Vagina (tissue), 2 donors: Measurements from ENCODE around the gene VPS45.

Source experiments
- POLR2A ChIP-seq, 2 donors: fragments of 450-650 bp; IDR thresholded peaks; one replicate each; pipeline ENCODE4 v1.6.1; 2017; ENCODE audit warnings: antibody characterized with exemption in 2 of 2, mild to moderate bottlenecking in 2 of 2, moderate library complexity in 2 of 2
- POLR2AphosphoS5 ChIP-seq, 2 donors: sonication (generic); formaldehyde crosslinking; IDR thresholded peaks; one replicate each; pipeline ENCODE4 v1.9.0; 2017; ENCODE audit warnings: antibody characterized with exemption in 2 of 2, mild to moderate bottlenecking in 2 of 2, low read depth in 1 of 2; ENCODE audit not compliant: insufficient read depth in 1 of 2
- TF ChIP-seq, protein P1 (sequence below), 3 experiments: fragments of 450-650 bp in 2 of 3; fragments of 200-600 bp in 1 of 3; sonication (generic) in 1 of 3; IDR thresholded peaks; one replicate each; pipeline ENCODE4 v1.5.1; 2017 to 2019; ENCODE audit warnings: antibody characterized with exemption in 3 of 3, mild to moderate bottlenecking in 2 of 3, moderate library complexity in 2 of 3

DNA sequence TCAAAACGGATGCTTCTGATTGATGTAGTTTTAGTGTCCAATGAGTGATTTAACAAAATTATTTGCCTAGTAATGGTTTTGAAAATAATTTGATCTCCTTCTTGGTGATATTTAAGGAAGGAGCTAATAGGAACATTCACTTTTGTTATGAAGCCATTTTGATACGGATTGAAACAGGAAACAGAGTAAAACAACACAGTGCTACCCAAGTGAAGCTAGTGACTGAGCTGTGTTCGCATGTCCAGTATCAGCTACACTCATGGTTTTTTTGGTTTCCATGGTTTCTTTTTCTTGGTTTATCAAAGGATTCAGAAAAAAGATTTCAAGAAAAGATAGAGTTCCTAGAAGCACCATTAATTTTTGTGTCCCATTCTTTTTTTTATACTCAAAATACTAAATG is 42.0 kb downstream of the VPS45 start:
- TF ChIP-seq, protein P1, sequence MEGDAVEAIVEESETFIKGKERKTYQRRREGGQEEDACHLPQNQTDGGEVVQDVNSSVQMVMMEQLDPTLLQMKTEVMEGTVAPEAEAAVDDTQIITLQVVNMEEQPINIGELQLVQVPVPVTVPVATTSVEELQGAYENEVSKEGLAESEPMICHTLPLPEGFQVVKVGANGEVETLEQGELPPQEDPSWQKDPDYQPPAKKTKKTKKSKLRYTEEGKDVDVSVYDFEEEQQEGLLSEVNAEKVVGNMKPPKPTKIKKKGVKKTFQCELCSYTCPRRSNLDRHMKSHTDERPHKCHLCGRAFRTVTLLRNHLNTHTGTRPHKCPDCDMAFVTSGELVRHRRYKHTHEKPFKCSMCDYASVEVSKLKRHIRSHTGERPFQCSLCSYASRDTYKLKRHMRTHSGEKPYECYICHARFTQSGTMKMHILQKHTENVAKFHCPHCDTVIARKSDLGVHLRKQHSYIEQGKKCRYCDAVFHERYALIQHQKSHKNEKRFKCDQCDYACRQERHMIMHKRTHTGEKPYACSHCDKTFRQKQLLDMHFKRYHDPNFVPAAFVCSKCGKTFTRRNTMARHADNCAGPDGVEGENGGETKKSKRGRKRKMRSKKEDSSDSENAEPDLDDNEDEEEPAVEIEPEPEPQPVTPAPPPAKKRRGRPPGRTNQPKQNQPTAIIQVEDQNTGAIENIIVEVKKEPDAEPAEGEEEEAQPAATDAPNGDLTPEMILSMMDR (IDR thresholded peaks at IDR 0.05) = no peak
- no peak for TF ChIP-seq POLR2A (IDR thresholded peaks at IDR 0.05)
- TF ChIP-seq POLR2AphosphoS5 (IDR thresholded peaks at IDR 0.05; ENCODE audit: insufficient read depth in 1 of 2, low read depth in 1 of 2) = no peak
